Brain microvascular endothelial cell (primary cell): ENCODE measurements around the gene SLC66A2.

Experiments
- DNase-seq: peaks from one replicate; pipeline ENCODE4 v3.0.0-alpha.2; 2020
- H3K27ac ChIP-seq: fragments of 250-450 bp; sonication (Bioruptor Pico); 2 replicates; pipeline ENCODE4 v1.5.1; 2020; ENCODE audit warnings: mild to moderate bottlenecking, moderate library complexity
- H3K27me3 ChIP-seq: fragments of 250-450 bp; sonication (Bioruptor Pico); replicated peaks from 2 replicates; pipeline ENCODE4 v1.5.1; 2020; ENCODE audit warnings: mild to moderate bottlenecking
- H3K36me3 ChIP-seq: fragments of 250-450 bp; sonication (Bioruptor Pico); replicated peaks from 2 replicates; pipeline ENCODE4 v1.5.1; 2020; ENCODE audit warnings: mild to moderate bottlenecking
- H3K4me3 ChIP-seq: 2 replicates; pipeline ENCODE4 v1.5.1; 2011; ENCODE audit warnings: low read depth, mild to moderate bottlenecking, control low read depth, low read length, moderate library complexity
- CTCF ChIP-seq: IDR thresholded peaks from 2 replicates; pipeline ENCODE4 v1.5.1; 2011; ENCODE audit warnings: low read depth, mild to moderate bottlenecking, moderate library complexity, low read length, control low read depth, inconsistent platforms; ENCODE audit errors: missing control alignments
- in situ Hi-C: cut with HindIII; loops from 2 replicates; pipeline ENCODE4 v1.10.0; 2017; ENCODE audit warnings: low sequenced_read_pairs, low pct_ligation_motif_present

The SLC66A2 gene

GRCh38 chr18:79899609-79900445 lies 51.6 kb downstream of the SLC66A2 start:
- no peak for TF ChIP-seq CTCF
- H3K27ac ChIP-seq: no peak overlapping the region
- H3K4me3 ChIP-seq: no peak overlapping the region
- H3K36me3 ChIP-seq: peaks cover 15% of the 10 kb centered on the region
- in situ Hi-C loops: no loop called here
- no peaks in the 10 kb centered on the region for H3K27me3 ChIP-seq
- DNase-seq: no peak

DNA sequence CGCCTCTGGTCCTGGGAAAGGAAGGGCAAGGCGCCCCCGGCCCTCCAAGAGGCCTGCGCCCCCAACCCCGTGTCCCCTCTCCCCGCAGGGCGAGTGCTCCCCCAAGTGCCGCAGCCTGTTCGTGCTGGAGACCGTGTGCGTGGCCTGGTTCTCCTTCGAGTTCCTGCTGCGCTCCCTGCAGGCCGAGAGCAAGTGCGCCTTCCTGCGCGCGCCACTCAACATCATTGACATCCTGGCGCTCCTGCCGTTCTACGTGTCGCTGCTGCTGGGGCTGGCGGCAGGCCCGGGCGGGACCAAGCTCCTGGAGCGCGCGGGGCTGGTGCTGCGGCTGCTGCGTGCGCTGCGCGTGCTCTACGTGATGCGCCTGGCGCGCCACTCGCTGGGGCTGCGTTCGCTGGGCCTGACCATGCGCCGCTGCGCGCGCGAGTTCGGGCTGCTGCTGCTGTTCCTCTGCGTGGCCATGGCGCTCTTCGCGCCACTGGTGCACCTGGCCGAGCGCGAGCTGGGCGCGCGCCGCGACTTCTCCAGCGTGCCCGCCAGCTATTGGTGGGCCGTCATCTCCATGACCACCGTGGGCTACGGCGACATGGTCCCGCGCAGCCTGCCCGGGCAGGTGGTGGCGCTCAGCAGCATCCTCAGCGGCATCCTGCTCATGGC lies 52.4 kb downstream of the SLC66A2 start:
- H3K36me3 ChIP-seq: peaks cover 15% of the 10 kb centered on the region
- H3K27ac ChIP-seq: no peak overlapping the region
- no peak for DNase-seq
- no peak overlapping the region for H3K4me3 ChIP-seq
- in situ Hi-C loops: no loop called here
- no peaks in the 10 kb centered on the region for H3K27me3 ChIP-seq
- TF ChIP-seq CTCF: no peak

DNA sequence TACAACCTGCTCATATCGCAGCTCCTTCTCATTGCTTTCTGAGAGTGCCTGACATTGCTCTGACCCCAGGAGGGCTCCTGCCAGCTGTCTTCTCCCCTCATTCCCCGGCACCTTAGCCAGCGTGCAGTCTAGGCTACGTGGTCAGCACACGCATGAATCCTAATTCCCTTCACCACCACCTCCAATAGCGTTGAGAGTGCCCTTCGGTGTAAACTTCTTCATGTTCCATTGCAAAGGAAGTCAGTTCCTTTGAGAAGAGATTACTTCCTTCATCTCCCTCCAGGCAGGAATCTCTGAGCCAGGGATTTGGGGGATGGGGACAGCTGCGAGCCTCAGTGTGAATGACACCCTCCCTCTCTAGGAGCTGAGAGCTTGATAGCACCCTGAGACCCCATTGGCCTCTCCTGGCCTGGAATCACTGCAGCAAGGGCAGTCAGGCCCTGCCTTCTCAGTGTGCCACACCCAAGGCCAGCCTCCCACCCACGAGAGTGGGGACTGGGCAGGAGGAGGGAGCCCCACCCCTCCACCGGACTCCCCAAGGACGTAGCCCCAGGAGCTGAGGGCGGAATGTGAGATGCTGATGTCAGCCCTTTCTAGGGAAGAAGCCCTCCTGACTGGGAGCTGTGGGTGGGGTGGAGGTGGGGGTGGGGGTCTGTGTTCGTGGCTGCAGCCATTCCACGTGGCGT lies 53.4 kb downstream of the SLC66A2 start:
- no peak for TF ChIP-seq CTCF
- peaks cover 10% of the 10 kb centered on the region for H3K36me3 ChIP-seq
- in situ Hi-C loops: no loop called here
- H3K4me3 ChIP-seq: no peak overlapping the region
- no peaks in the 10 kb centered on the region for H3K27me3 ChIP-seq
- no peak overlapping the region for H3K27ac ChIP-seq
- no peak for DNase-seq

DNA sequence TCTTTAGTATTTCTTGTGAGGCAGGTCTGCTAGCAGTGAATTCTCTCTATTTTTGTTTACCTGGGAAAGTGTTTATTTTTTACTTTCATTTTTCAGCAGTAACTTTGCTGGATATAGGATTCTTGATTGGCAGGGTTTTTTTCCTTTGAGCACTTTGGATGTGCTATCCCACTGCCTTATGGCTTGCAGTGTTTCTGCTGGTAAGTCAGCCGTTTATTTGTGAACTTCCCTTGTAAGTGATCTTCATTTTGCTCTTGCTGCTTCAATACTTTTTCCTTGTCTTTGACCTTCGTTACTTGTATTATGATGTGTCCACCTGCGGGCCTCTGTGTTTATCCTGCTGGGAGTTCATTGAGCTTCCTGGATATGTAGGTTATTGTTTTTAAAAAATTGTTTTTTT lies 54.7 kb downstream of the SLC66A2 start:
- Histone ChIP-seq H3K4me3 (no peak overlapping the region), H3K27me3 (no peaks in the 10 kb centered on the region), H3K27ac (no peak overlapping the region), H3K36me3 (no peaks in the 10 kb centered on the region)
- DNase-seq: no peak
- in situ Hi-C loops: no loop called here
- no peak for TF ChIP-seq CTCF

DNA sequence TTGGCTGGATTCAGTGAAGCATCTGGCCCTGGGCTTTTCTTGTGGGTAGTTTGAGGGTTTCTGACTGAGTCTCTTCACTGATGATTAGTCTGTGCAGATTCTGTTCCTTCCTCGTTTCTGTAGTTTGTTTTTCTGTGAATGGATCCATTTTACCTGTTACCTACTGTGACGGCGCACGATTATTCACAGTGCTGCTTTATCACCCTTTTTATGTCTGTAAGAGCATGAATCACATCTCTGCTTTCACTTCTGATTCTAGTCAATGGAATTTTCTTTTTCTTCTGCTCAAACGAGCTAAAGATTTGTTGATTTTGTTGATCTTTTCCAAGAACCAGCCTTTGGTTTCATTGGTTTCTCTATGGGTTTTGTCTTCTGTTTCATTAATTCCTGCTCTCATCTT lies 60.8 kb downstream of the SLC66A2 start:
- no peak overlapping the region for H3K27ac ChIP-seq
- no peak for DNase-seq
- no peak for TF ChIP-seq CTCF
- H3K36me3 ChIP-seq: no peaks in the 10 kb centered on the region
- no peaks in the 10 kb centered on the region for H3K27me3 ChIP-seq
- no peak overlapping the region for H3K4me3 ChIP-seq
- in situ Hi-C loops: no loop called here
